ENCODE measurements around the gene FBL. TPM values are rescaled to one million over a fixed set of nuclear protein-coding genes. Genes with fewer than 3 reads are reported as not detected.
A peak's percentile ranks its signal among the peaks of the same experiment; 100 is the strongest.
"Not testable (repeated sequence)": the region's sequence is repeated elsewhere in the genome, so short reads cannot be mapped to it uniquely, and the experiment has no call there.

FBL gene
- total RNA-seq, 1 donor from 2014 or later, result 420 TPM

GRCh38 chr19:39890755-39891551 is 44.8 kb upstream of the FBL start:
- no peaks in the 10 kb centered on the region for H3K27me3 Mint-ChIP-seq
- CTCF ChIA-PET, result no interaction called here
- H3K27ac Mint-ChIP-seq, result no peak overlapping the region
- intact Hi-C loops (cut with micrococcal nuclease), result loop anchor here (5.0 kb wide), 1 partner anchor 81 kb away; the partner anchor contains the start of gene PSMC4
- H3K9me3 Mint-ChIP-seq, result no peaks in the 10 kb centered on the region
- POLR2A ChIA-PET, result interaction anchor here (0.7 to 1.1 kb wide), 3 partner anchors 42 to 1660 kb away, joined by 3 to 5 read pairs (median 4); partner anchors contain the start of gene PSMC4
- no peak for TF ChIP-seq CTCF (IDR thresholded peaks at IDR 0.05)
- H3K4me3 Mint-ChIP-seq, result no peak overlapping the region
- H3K36me3 Mint-ChIP-seq (ENCODE audit: low read depth), result no peaks in the 10 kb centered on the region
- no peaks in the 10 kb centered on the region for H3K4me1 Mint-ChIP-seq
- ATAC-seq (ENCODE audit: low read depth) (no peak), DNase-seq (no peak)

GRCh38 chr19:39889872-39890754 is 43.9 kb upstream of the FBL start:
- intact Hi-C loops (cut with micrococcal nuclease), result loop anchor here (5.0 kb wide), 1 partner anchor 82 kb away; the partner anchor contains the start of gene PSMC4
- H3K4me3 Mint-ChIP-seq; H3K27me3 Mint-ChIP-seq; H3K27ac Mint-ChIP-seq; CTCF ChIA-PET; POLR2A ChIA-PET; H3K9me3 Mint-ChIP-seq; ATAC-seq (ENCODE audit: low read depth); H3K4me1 Mint-ChIP-seq; DNase-seq; H3K36me3 Mint-ChIP-seq (ENCODE audit: low read depth): not testable (repeated sequence)

- H3K9me3 Mint-ChIP-seq; ATAC-seq (ENCODE audit: low read depth); H3K27me3 Mint-ChIP-seq; H3K36me3 Mint-ChIP-seq (ENCODE audit: low read depth); POLR2A ChIA-PET; intact Hi-C loops (cut with micrococcal nuclease); CTCF ChIA-PET; DNase-seq; H3K27ac Mint-ChIP-seq; H3K4me3 Mint-ChIP-seq; H3K4me1 Mint-ChIP-seq: not testable (repeated sequence)
These were observed 41.3 kb upstream of the FBL start for GRCh38 chr19:39887456-39887951.

- intact Hi-C loops (cut with micrococcal nuclease); POLR2A ChIA-PET; H3K4me1 Mint-ChIP-seq; DNase-seq; H3K36me3 Mint-ChIP-seq (ENCODE audit: low read depth); ATAC-seq (ENCODE audit: low read depth); H3K27ac Mint-ChIP-seq; H3K4me3 Mint-ChIP-seq; H3K27me3 Mint-ChIP-seq; CTCF ChIA-PET; H3K9me3 Mint-ChIP-seq: not testable (repeated sequence)
These were observed 39.8 kb upstream of the FBL start for GRCh38 chr19:39885821-39886554.

- POLR2A ChIA-PET; H3K36me3 Mint-ChIP-seq (ENCODE audit: low read depth); intact Hi-C loops (cut with micrococcal nuclease); H3K27ac Mint-ChIP-seq; ATAC-seq (ENCODE audit: low read depth); H3K4me1 Mint-ChIP-seq; CTCF ChIA-PET; H3K27me3 Mint-ChIP-seq; H3K4me3 Mint-ChIP-seq; H3K9me3 Mint-ChIP-seq; DNase-seq: not testable (repeated sequence)
These were observed 38.5 kb upstream of the FBL start for GRCh38 chr19:39884721-39885120.

GRCh38 chr19:39882645-39883044 is 36.5 kb upstream of the FBL start:
- H3K27me3 Mint-ChIP-seq; ATAC-seq (ENCODE audit: low read depth); H3K9me3 Mint-ChIP-seq; DNase-seq; H3K4me1 Mint-ChIP-seq; CTCF ChIA-PET; H3K27ac Mint-ChIP-seq; H3K36me3 Mint-ChIP-seq (ENCODE audit: low read depth); POLR2A ChIA-PET; intact Hi-C loops (cut with micrococcal nuclease); H3K4me3 Mint-ChIP-seq: not testable (repeated sequence)

GRCh38 chr19:39881495-39882110 is 35.4 kb upstream of the FBL start:
- H3K9me3 Mint-ChIP-seq; POLR2A ChIA-PET; H3K27me3 Mint-ChIP-seq; DNase-seq; intact Hi-C loops (cut with micrococcal nuclease); H3K4me3 Mint-ChIP-seq; H3K36me3 Mint-ChIP-seq (ENCODE audit: low read depth); H3K27ac Mint-ChIP-seq; H3K4me1 Mint-ChIP-seq: not testable (repeated sequence)
- CTCF ChIA-PET, result interaction anchor here (1.1 kb wide), 1 partner anchor 89 kb away, joined by 3 read pairs; no protein-coding TSS in a partner anchor
- ATAC-seq (ENCODE audit: low read depth), result peak; percentile 94

- H3K36me3 Mint-ChIP-seq (ENCODE audit: low read depth); H3K27ac Mint-ChIP-seq; CTCF ChIA-PET; intact Hi-C loops (cut with micrococcal nuclease); H3K4me1 Mint-ChIP-seq; POLR2A ChIA-PET; H3K27me3 Mint-ChIP-seq; H3K4me3 Mint-ChIP-seq; DNase-seq; H3K9me3 Mint-ChIP-seq; ATAC-seq (ENCODE audit: low read depth): not testable (repeated sequence)
These were observed 34.1 kb upstream of the FBL start for GRCh38 chr19:39880241-39880640.

GRCh38 chr19:39879796-39880195 is 33.6 kb upstream of the FBL start:
- POLR2A ChIA-PET; ATAC-seq (ENCODE audit: low read depth); H3K4me1 Mint-ChIP-seq; H3K27ac Mint-ChIP-seq; H3K9me3 Mint-ChIP-seq; H3K4me3 Mint-ChIP-seq; CTCF ChIA-PET; H3K36me3 Mint-ChIP-seq (ENCODE audit: low read depth); DNase-seq; intact Hi-C loops (cut with micrococcal nuclease); H3K27me3 Mint-ChIP-seq: not testable (repeated sequence)

- H3K36me3 Mint-ChIP-seq (ENCODE audit: low read depth); intact Hi-C loops (cut with micrococcal nuclease); H3K4me1 Mint-ChIP-seq; H3K27me3 Mint-ChIP-seq; H3K4me3 Mint-ChIP-seq; H3K27ac Mint-ChIP-seq; DNase-seq; H3K9me3 Mint-ChIP-seq; ATAC-seq (ENCODE audit: low read depth): not testable (repeated sequence)
- ChIA-PET POLR2A (interaction anchor here (0.7 to 1.4 kb wide), 2 partner anchors 92 to 118 kb away, joined by 5 to 24 read pairs; partner anchors contain the start of genes PSMC4 and ZNF546), CTCF (interaction anchor here (1.2 kb wide), 1 partner anchor 92 kb away, joined by 5 read pairs; the partner anchor contains the start of gene PSMC4)
These were observed 32.7 kb upstream of the FBL start for GRCh38 chr19:39878866-39879265.
